ENCODE data around the gene NOX3.
A peak's percentile ranks its signal among the peaks of the same experiment; 100 is the strongest.

The NOX3 gene

GRCh38 chr6:155448668-155449449 lies 6.8 kb downstream of the NOX3 start:
- no peak for TF ChIP-seq PATZ1 (CRISPR knock-in tag; IDR thresholded peaks at IDR 0.05; ENCODE audit: borderline replicate concordance)
- no peak for TF ChIP-seq OSR1 (CRISPR knock-in tag; IDR thresholded peaks at IDR 0.05)
- TF ChIP-seq POU6F1 (CRISPR knock-in tag; IDR thresholded peaks at IDR 0.05; ENCODE audit: borderline replicate concordance, low read depth): no peak
- no peak for TF ChIP-seq GLIS3 (CRISPR knock-in tag; IDR thresholded peaks at IDR 0.05)
- no peak for TF ChIP-seq BACH2 (CRISPR knock-in tag; IDR thresholded peaks at IDR 0.05; ENCODE audit: borderline replicate concordance)
- TF ChIP-seq ZNF70 (CRISPR knock-in tag; IDR thresholded peaks at IDR 0.05): no peak
- no peak for TF ChIP-seq SNAI2 (CRISPR knock-in tag; IDR thresholded peaks at IDR 0.05)
- no peak for TF ChIP-seq RARB (CRISPR knock-in tag; IDR thresholded peaks at IDR 0.05)
- no peak for TF ChIP-seq ARNTL (CRISPR knock-in tag; IDR thresholded peaks at IDR 0.05; ENCODE audit: borderline replicate concordance, low read depth)
- TF ChIP-seq, protein P1, sequence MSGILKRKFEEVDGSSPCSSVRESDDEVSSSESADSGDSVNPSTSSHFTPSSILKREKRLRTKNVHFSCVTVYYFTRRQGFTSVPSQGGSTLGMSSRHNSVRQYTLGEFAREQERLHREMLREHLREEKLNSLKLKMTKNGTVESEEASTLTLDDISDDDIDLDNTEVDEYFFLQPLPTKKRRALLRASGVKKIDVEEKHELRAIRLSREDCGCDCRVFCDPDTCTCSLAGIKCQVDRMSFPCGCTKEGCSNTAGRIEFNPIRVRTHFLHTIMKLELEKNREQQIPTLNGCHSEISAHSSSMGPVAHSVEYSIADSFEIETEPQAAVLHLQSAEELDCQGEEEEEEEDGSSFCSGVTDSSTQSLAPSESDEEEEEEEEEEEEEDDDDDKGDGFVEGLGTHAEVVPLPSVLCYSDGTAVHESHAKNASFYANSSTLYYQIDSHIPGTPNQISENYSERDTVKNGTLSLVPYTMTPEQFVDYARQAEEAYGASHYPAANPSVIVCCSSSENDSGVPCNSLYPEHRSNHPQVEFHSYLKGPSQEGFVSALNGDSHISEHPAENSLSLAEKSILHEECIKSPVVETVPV (CRISPR knock-in tag; IDR thresholded peaks at IDR 0.05): no peak
- TF ChIP-seq PPARA (CRISPR knock-in tag; IDR thresholded peaks at IDR 0.05; ENCODE audit: borderline replicate concordance): no peak
- TF ChIP-seq CREB5 (CRISPR knock-in tag; IDR thresholded peaks at IDR 0.05; ENCODE audit: low read depth): no peak
- no peak for TF ChIP-seq ZNF565 (CRISPR knock-in tag; conservative IDR thresholded peaks at IDR 0.05; ENCODE audit: low read depth)
- TF ChIP-seq ZC3H10 (CRISPR knock-in tag; IDR thresholded peaks at IDR 0.05): no peak
- no peak for TF ChIP-seq CSDC2 (CRISPR knock-in tag; IDR thresholded peaks at IDR 0.05)
- no peak for TF ChIP-seq ZNF8 (CRISPR knock-in tag; IDR thresholded peaks at IDR 0.05)
- ATAC-seq: peak; percentile 68

- no peak for ATAC-seq
- TF ChIP-seq TCF4 (CRISPR knock-in tag; IDR thresholded peaks at IDR 0.05; ENCODE audit: borderline replicate concordance) (no peak), ZFP30 (CRISPR knock-in tag; IDR thresholded peaks at IDR 0.05) (no peak), TOX (CRISPR knock-in tag; IDR thresholded peaks at IDR 0.05; ENCODE audit: borderline replicate concordance) (no peak), OSR1 (CRISPR knock-in tag; IDR thresholded peaks at IDR 0.05) (no peak), POU6F1 (CRISPR knock-in tag; IDR thresholded peaks at IDR 0.05; ENCODE audit: borderline replicate concordance, low read depth) (no peak), ARNTL (CRISPR knock-in tag; IDR thresholded peaks at IDR 0.05; ENCODE audit: borderline replicate concordance, low read depth) (no peak), ZNF8 (CRISPR knock-in tag; IDR thresholded peaks at IDR 0.05) (no peak), ZFP3 (CRISPR knock-in tag; IDR thresholded peaks at IDR 0.05) (no peak), ZC3H10 (CRISPR knock-in tag; IDR thresholded peaks at IDR 0.05) (no peak), RARB (CRISPR knock-in tag; IDR thresholded peaks at IDR 0.05) (no peak), ISL1 (CRISPR knock-in tag; IDR thresholded peaks at IDR 0.05) (no peak)
These were observed 7.7 kb downstream of the NOX3 start for GRCh38 chr6:155447949-155448348.

Measured in SK-N-SH treated with all-trans-retinoic acid at 6 μM for 48 hours (cell line).